ENCODE data around the gene SLC13A3.

Gene SLC13A3

GRCh38 chr20:46601603-46602122 is 49.6 kb downstream of the SLC13A3 start:
- no peak for TF ChIP-seq USF1 (IDR thresholded peaks at IDR 0.05)

- TF ChIP-seq TCF12 (IDR thresholded peaks at IDR 0.05; ENCODE audit: low read depth) (no peak), EGR1 (IDR thresholded peaks at IDR 0.05) (no peak), USF1 (IDR thresholded peaks at IDR 0.05) (no peak), CEBPB (IDR thresholded peaks at IDR 0.05) (no peak), ZBTB7A (IDR thresholded peaks at IDR 0.05; ENCODE audit: low read depth) (no peak), RAD21 (IDR thresholded peaks at IDR 0.05; ENCODE audit: low read depth) (no peak), EP300 (IDR thresholded peaks at IDR 0.05; ENCODE audit: borderline replicate concordance) (no peak)
Observed at GRCh38 chr20:46600286-46600752, 50.9 kb downstream of the SLC13A3 start.

GRCh38 chr20:46599227-46599987 is 51.9 kb downstream of the SLC13A3 start:
- TF ChIP-seq YY1 (IDR thresholded peaks at IDR 0.05; ENCODE audit: low read depth): no peak
- TF ChIP-seq FOXM1 (IDR thresholded peaks at IDR 0.05; ENCODE audit: borderline replicate concordance, low read depth): no peak
- TF ChIP-seq USF1 (IDR thresholded peaks at IDR 0.05): no peak
- TF ChIP-seq ZBTB7A (IDR thresholded peaks at IDR 0.05; ENCODE audit: low read depth): no peak
- no peak for TF ChIP-seq TEAD4 (IDR thresholded peaks at IDR 0.05)
- TF ChIP-seq CREB1 (IDR thresholded peaks at IDR 0.05; ENCODE audit: low read depth): no peak
- no peak for TF ChIP-seq EGR1 (IDR thresholded peaks at IDR 0.05)
- no peak for TF ChIP-seq NFIC (IDR thresholded peaks at IDR 0.05)
- no peak for TF ChIP-seq TCF12 (IDR thresholded peaks at IDR 0.05; ENCODE audit: low read depth)
- no peak for TF ChIP-seq REST (IDR thresholded peaks at IDR 0.05; ENCODE audit: low read depth)

GRCh38 chr20:46595933-46596332 is 55.3 kb downstream of the SLC13A3 start:
- no peak for TF ChIP-seq TEAD4 (IDR thresholded peaks at IDR 0.05)
- TF ChIP-seq RAD21 (IDR thresholded peaks at IDR 0.05; ENCODE audit: low read depth): no peak
- TF ChIP-seq USF1 (IDR thresholded peaks at IDR 0.05): no peak
- no peak for TF ChIP-seq FOXM1 (IDR thresholded peaks at IDR 0.05; ENCODE audit: borderline replicate concordance, low read depth)
- no peak for TF ChIP-seq ZBTB7A (IDR thresholded peaks at IDR 0.05; ENCODE audit: low read depth)
- no peak for TF ChIP-seq YY1 (IDR thresholded peaks at IDR 0.05; ENCODE audit: low read depth)
- no peak for TF ChIP-seq TAF1 (IDR thresholded peaks at IDR 0.05; ENCODE audit: low read depth)
- TF ChIP-seq EGR1 (IDR thresholded peaks at IDR 0.05): no peak
- no peak for TF ChIP-seq EP300 (IDR thresholded peaks at IDR 0.05; ENCODE audit: borderline replicate concordance)
- TF ChIP-seq MAX (IDR thresholded peaks at IDR 0.05): no peak
- TF ChIP-seq TCF12 (IDR thresholded peaks at IDR 0.05; ENCODE audit: low read depth): no peak
- TF ChIP-seq REST (IDR thresholded peaks at IDR 0.05; ENCODE audit: low read depth): no peak
- no peak for TF ChIP-seq CREB1 (IDR thresholded peaks at IDR 0.05; ENCODE audit: low read depth)
- TF ChIP-seq CEBPB (IDR thresholded peaks at IDR 0.05): no peak

- no peak for TF ChIP-seq TAF1 (IDR thresholded peaks at IDR 0.05; ENCODE audit: low read depth)
- no peak for TF ChIP-seq TCF12 (IDR thresholded peaks at IDR 0.05; ENCODE audit: low read depth)
- no peak for TF ChIP-seq CEBPB (IDR thresholded peaks at IDR 0.05)
- no peak for TF ChIP-seq TEAD4 (IDR thresholded peaks at IDR 0.05)
- no peak for TF ChIP-seq CREB1 (IDR thresholded peaks at IDR 0.05; ENCODE audit: low read depth)
- no peak for TF ChIP-seq NFIC (IDR thresholded peaks at IDR 0.05)
- no peak for TF ChIP-seq YY1 (IDR thresholded peaks at IDR 0.05; ENCODE audit: low read depth)
- TF ChIP-seq FOXM1 (IDR thresholded peaks at IDR 0.05; ENCODE audit: borderline replicate concordance, low read depth): no peak
- no peak for TF ChIP-seq ZBTB7A (IDR thresholded peaks at IDR 0.05; ENCODE audit: low read depth)
- TF ChIP-seq MAX (IDR thresholded peaks at IDR 0.05): no peak
- no peak for TF ChIP-seq EGR1 (IDR thresholded peaks at IDR 0.05)
- no peak for TF ChIP-seq EP300 (IDR thresholded peaks at IDR 0.05; ENCODE audit: borderline replicate concordance)
- TF ChIP-seq RAD21 (IDR thresholded peaks at IDR 0.05; ENCODE audit: low read depth): no peak
- no peak for TF ChIP-seq REST (IDR thresholded peaks at IDR 0.05; ENCODE audit: low read depth)
- TF ChIP-seq USF1 (IDR thresholded peaks at IDR 0.05): no peak
Observed at GRCh38 chr20:46594725-46595124, 56.5 kb downstream of the SLC13A3 start.

All from Ishikawa (cell line).